Right atrium auricular region (tissue), 2 donors: ENCODE data around the gene CAVIN1. TPM values are rescaled to one million over a fixed set of nuclear protein-coding genes. Genes with fewer than 3 reads are reported as not detected.
A peak's percentile ranks its signal among the peaks of the same experiment; 100 is the strongest.
"Not testable (repeated sequence)": the region's sequence is repeated elsewhere in the genome, so short reads cannot be mapped to it uniquely, and the experiment has no call there.

Experiments
- DNase-seq: peaks from one replicate; pipeline ENCODE4 v3.0.0-alpha.2; 2019; ENCODE audit warnings: low spot score
- H3K27ac ChIP-seq, 2 donors: fragments of 200-600 bp; sonication (generic); 1 replicate in 1 of 2; 2 replicates in 1 of 2; pipeline ENCODE4 v1.5.1; 2016 to 2019
- H3K27me3 ChIP-seq, 2 donors: fragments of 200-600 bp; sonication (generic); one replicate each; pipeline versions ENCODE4 v1.5.1 to v1.6.0; 2017 to 2019
- H3K36me3 ChIP-seq: fragments of 200-600 bp; sonication (generic); one replicate; pipeline ENCODE4 v1.5.1; 2016
- H3K4me1 ChIP-seq, 2 donors: fragments of 200-600 bp; sonication (generic); one replicate each; pipeline versions ENCODE4 v1.5.1 to v1.6.0; 2017 to 2019
- H3K4me3 ChIP-seq, 2 donors: fragments of 200-600 bp; sonication (generic); 1 replicate in 1 of 2; 2 replicates in 1 of 2; pipeline ENCODE4 v1.5.1; 2017 to 2019; ENCODE audit warnings: mild to moderate bottlenecking in 1 of 2, moderate library complexity in 1 of 2
- H3K9me3 ChIP-seq, 2 donors: fragments of 200-600 bp; sonication (generic); one replicate each; pipeline ENCODE4 v1.5.1; 2019
- total RNA-seq, 2 donors: library from RNA; depleted of rRNA; stranded (reverse); fragments of >200 nt; gene quantifications; one replicate each; pipeline ENCODE4 v1.1.0, GENCODE V29; 2016
- TF ChIP-seq, protein P1 (sequence below), 2 donors: fragments of 200-600 bp; sonication (generic); IDR thresholded peaks; one replicate each; pipeline ENCODE4 v1.5.1; 2019; ENCODE audit warnings: antibody characterized with exemption in 2 of 2

CAVIN1 gene
- total RNA-seq, 2 donors from 2014 or later, result 202 to 348 TPM

- Histone ChIP-seq H3K4me3 (peak overlapping the region; percentile 10 to 34), H3K27ac (peak overlapping the region; percentile 69 to 75), H3K9me3 (no peaks in the 10 kb centered on the region), H3K4me1 (peaks cover 0 to 76% of the 10 kb centered on the region in 2 donors), H3K27me3 (no peaks in the 10 kb centered on the region), H3K36me3 (no peaks in the 10 kb centered on the region)
- TF ChIP-seq, protein P1, sequence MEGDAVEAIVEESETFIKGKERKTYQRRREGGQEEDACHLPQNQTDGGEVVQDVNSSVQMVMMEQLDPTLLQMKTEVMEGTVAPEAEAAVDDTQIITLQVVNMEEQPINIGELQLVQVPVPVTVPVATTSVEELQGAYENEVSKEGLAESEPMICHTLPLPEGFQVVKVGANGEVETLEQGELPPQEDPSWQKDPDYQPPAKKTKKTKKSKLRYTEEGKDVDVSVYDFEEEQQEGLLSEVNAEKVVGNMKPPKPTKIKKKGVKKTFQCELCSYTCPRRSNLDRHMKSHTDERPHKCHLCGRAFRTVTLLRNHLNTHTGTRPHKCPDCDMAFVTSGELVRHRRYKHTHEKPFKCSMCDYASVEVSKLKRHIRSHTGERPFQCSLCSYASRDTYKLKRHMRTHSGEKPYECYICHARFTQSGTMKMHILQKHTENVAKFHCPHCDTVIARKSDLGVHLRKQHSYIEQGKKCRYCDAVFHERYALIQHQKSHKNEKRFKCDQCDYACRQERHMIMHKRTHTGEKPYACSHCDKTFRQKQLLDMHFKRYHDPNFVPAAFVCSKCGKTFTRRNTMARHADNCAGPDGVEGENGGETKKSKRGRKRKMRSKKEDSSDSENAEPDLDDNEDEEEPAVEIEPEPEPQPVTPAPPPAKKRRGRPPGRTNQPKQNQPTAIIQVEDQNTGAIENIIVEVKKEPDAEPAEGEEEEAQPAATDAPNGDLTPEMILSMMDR (IDR thresholded peaks at IDR 0.05), result no peak
- DNase-seq, result no peak
Measured at GRCh38 chr17:42378359-42378958, 44.6 kb downstream of the CAVIN1 start.

DNA sequence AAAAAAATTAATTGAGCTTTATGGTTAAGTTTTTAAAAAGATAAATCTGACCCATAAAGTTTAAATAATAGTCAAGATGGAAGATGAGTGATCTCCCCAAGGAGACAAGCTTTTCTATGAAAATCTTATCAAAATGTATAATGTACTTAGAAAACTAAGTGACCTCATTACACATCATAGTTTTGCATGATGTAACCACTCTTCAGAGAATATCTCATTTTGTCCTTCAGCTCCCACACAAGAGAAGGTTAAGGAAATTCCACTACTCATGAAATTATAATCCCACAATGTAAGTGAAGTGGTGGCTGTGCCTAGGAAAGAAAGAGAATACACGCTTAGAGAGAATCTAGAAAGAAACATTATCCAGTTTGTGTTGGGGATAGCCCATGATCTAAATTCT lies 49.2 kb downstream of the CAVIN1 start:
- Histone ChIP-seq H3K27me3 (no peaks in the 10 kb centered on the region), H3K4me1 (peaks cover 0 to 34% of the 10 kb centered on the region in 2 donors), H3K9me3 (no peaks in the 10 kb centered on the region), H3K36me3 (peaks cover 15% of the 10 kb centered on the region), H3K27ac (peak overlapping the region in 1 of 2 donors; percentile 10), H3K4me3 (no peak overlapping the region)
- no peak for DNase-seq
- TF ChIP-seq, protein P1 (IDR thresholded peaks at IDR 0.05), result no peak

- H3K36me3 ChIP-seq, result peaks cover 15% of the 10 kb centered on the region
- TF ChIP-seq, protein P1 (IDR thresholded peaks at IDR 0.05), result no peak
- no peaks in the 10 kb centered on the region for H3K9me3 ChIP-seq
- no peak overlapping the region for H3K27ac ChIP-seq
- H3K4me3 ChIP-seq, result no peak overlapping the region
- H3K27me3 ChIP-seq, result no peaks in the 10 kb centered on the region
- peaks cover 0 to 41% of the 10 kb centered on the region in 2 donors for H3K4me1 ChIP-seq
- no peak for DNase-seq
Measured at GRCh38 chr17:42372142-42372541, 50.9 kb downstream of the CAVIN1 start.

DNA sequence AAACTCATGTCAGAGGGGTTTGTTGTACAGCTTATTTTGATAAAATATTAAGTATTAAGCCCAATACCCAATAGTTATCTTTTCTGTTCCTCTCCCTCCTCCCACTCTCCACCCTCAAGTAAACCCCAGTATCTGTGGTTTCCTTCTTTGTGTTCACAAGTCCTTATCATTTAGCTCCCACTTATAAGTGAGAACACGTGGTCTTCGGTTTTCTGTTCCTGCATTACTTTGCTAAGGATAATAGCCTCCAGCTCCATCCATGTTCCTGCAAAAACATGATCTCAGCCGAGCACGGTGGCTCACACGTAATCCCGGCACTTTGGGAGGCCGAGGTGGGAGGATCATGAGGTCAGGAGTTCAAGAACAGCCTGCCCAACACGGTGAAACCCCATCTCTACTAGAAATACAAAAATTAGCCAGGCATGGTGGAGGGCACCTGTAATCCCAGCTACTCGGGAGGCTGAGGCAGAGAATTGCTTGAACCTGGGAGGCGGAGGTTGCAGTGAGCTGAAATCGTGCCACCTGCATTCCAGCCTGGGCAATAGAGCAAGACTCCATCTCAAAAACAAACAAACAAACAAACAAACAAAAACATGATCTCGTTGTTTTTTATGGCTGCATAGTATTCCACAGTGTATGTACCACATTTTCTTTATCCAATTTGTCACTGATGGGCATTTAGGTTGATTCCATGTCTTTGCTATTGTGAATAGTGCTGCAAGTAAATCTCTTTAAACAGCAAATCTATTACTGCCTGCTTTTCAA lies 54.1 kb downstream of the CAVIN1 start:
- H3K9me3 ChIP-seq, H3K27ac ChIP-seq, H3K4me3 ChIP-seq, DNase-seq, H3K27me3 ChIP-seq: not testable (repeated sequence)
- peaks cover 15% of the 10 kb centered on the region for H3K36me3 ChIP-seq
- peaks cover 0 to 52% of the 10 kb centered on the region in 2 donors for H3K4me1 ChIP-seq

- H3K4me1 ChIP-seq, result peaks cover 0 to 56% of the 10 kb centered on the region in 2 donors
Measured at GRCh38 chr17:42368310-42368709, 54.7 kb downstream of the CAVIN1 start.

GRCh38 chr17:42366176-42367023 lies 56.7 kb downstream of the CAVIN1 start:
- Histone ChIP-seq H3K4me1 (peaks cover 0 to 75% of the 10 kb centered on the region in 2 donors), H3K27ac (peak overlapping the region; percentile 22 to 50)
- not testable (repeated sequence) for H3K36me3 ChIP-seq, H3K27me3 ChIP-seq, H3K9me3 ChIP-seq, H3K4me3 ChIP-seq, DNase-seq

More at GRCh38 chr17:42368310-42368709, 54.7 kb downstream of the CAVIN1 start:
- H3K9me3 ChIP-seq, H3K4me3 ChIP-seq, H3K27me3 ChIP-seq, DNase-seq, H3K27ac ChIP-seq: not testable (repeated sequence)
- peaks cover 15% of the 10 kb centered on the region for H3K36me3 ChIP-seq

DNA sequence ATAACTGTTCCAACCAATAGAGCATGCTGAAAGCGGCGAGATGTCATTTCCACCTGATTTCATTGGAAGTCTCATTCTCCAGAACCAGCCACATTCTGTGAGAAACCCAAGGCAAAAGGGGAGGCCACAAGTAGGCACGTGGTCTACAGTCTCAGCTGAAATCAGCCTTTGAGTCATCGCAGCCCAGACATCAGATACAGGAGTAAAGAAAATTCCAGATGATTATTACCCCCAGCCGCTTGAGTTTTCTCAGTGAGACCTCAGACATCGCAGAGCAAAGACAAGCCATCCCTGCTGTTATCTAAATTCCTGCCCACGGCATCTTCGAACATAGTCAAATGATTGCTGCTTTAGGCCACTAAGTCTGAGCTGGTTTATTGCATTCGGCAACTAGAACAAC lies 57.9 kb downstream of the CAVIN1 start:
- Histone ChIP-seq H3K9me3 (no peaks in the 10 kb centered on the region), H3K36me3 (no peaks in the 10 kb centered on the region), H3K4me1 (peaks cover 0 to 87% of the 10 kb centered on the region in 2 donors), H3K27me3 (no peaks in the 10 kb centered on the region), H3K27ac (peak overlapping the region; percentile 13 to 38), H3K4me3 (no peak overlapping the region)
- no peak for DNase-seq
- TF ChIP-seq, protein P1 (IDR thresholded peaks at IDR 0.05), result no peak
